GM12878 (cell line): ENCODE data around the gene TAGLN. TPM values are rescaled to one million over a fixed set of nuclear protein-coding genes. Genes with fewer than 3 reads are reported as not detected.

Experiments used
- ATAC-seq: fragments of 200-7000 bp; cut with Tn5 transposase; 3 replicates; pipeline ENCODE4 v1.9.1; 2020; ENCODE audit warnings: mild to moderate bottlenecking, moderate library complexity
- BruUV-seq: library from RNA; stranded (reverse); fragments of 400-500 nt; replicated peaks from 2 replicates; lab custom pipeline; 2021; lab: Mats Ljungman, UMichigan
- CTCF ChIA-PET: fragments of 300-600 bp; sonication (Branson Sonifier 250); formaldehyde crosslinking; extraction: SDS; loops from one replicate; lab custom pipeline; 2021; ENCODE audit warnings: inconsistent platforms; lab: Yijun Ruan, JAX
- POLR2A ChIA-PET: fragments of 350-600 bp; formaldehyde crosslinking; extraction: SDS; loops from one replicate; lab custom pipeline; 2021; ENCODE audit warnings: inconsistent platforms; lab: Charles Lee
- RAD21 ChIA-PET: fragments of 300-600 bp; sonication (Branson Sonifier 250); formaldehyde crosslinking; loops from one replicate; lab custom pipeline; 2023; ENCODE audit warnings: antibody characterized with exemption; ENCODE audit not compliant: unreplicated experiment; lab: Charles Lee
- SMC1A ChIA-PET: fragments of 300-600 bp; sonication (Branson Sonifier 250); formaldehyde crosslinking; loops from one replicate; lab custom pipeline; 2023; ENCODE audit not compliant: unreplicated experiment, uncharacterized antibody; lab: Charles Lee
- DNase-seq: peaks from one replicate; pipeline ENCODE4 v3.0.0-alpha.2; 2011; ENCODE audit warnings: low read depth, low spot score
- FAIRE-seq: peaks from 3 replicates; lab custom pipeline; 2011; peaks lifted over from hg19 to GRCh38; lab: Jason Lieb, UNC
- H2AFZ ChIP-seq: 2 replicates; pipeline ENCODE4 v1.6.0; 2011; ENCODE audit warnings: low read depth, low read length, control low read depth; ENCODE audit not compliant: control insufficient read depth
- H3K27ac ChIP-seq: 2 replicates; pipeline ENCODE4 v1.5.1; 2011; ENCODE audit warnings: control low read depth; ENCODE audit not compliant: control insufficient read depth, insufficient read depth
- H3K27me3 ChIP-seq, 2 experiments: replicated peaks in 1 of 2; 2 replicates each; pipeline versions ENCODE4 v1.6.0 to v1.6.1; 2011; ENCODE audit warnings: low read length in 1 of 2; ENCODE audit not compliant: control insufficient read depth in 2 of 2, insufficient read depth in 2 of 2
- H3K36me3 ChIP-seq, 2 experiments: 2 replicates each; pipeline ENCODE4 v1.5.1; 2011; ENCODE audit warnings: low read length in 1 of 2; ENCODE audit not compliant: control insufficient read depth in 2 of 2, insufficient read depth in 2 of 2
- H3K4me1 ChIP-seq: 2 replicates; pipeline ENCODE4 v1.6.1; 2011; ENCODE audit warnings: mild to moderate bottlenecking, low read length, moderate library complexity, mixed read lengths; ENCODE audit not compliant: control insufficient read depth, insufficient read depth
- H3K4me2 ChIP-seq: 2 replicates; pipeline ENCODE4 v1.6.0; 2011; ENCODE audit warnings: control low read depth; ENCODE audit not compliant: control insufficient read depth, insufficient read depth
- H3K4me3 ChIP-seq: fragments of 200-600 bp; sonication (generic); 2 replicates; pipeline ENCODE4 v1.5.1; 2016
- H3K79me2 ChIP-seq: 2 replicates; pipeline ENCODE4 v1.6.0; 2011; ENCODE audit warnings: low read length; ENCODE audit not compliant: control insufficient read depth, insufficient read depth
- H3K9ac ChIP-seq: 2 replicates; pipeline ENCODE4 v1.8.0; 2011; ENCODE audit warnings: low read length, control low read depth, mixed read lengths; ENCODE audit not compliant: control insufficient read depth, insufficient read depth
- H3K9me3 ChIP-seq: replicated peaks from 3 replicates; pipeline ENCODE4 v1.5.1; 2011; ENCODE audit warnings: mild to moderate bottlenecking, low read length; ENCODE audit not compliant: control insufficient read depth, insufficient read depth
- H4K20me1 ChIP-seq: 2 replicates; pipeline ENCODE4 v1.6.0; 2011; ENCODE audit not compliant: control insufficient read depth, insufficient read depth
- CBX3 ChIP-seq: fragments of 200-600 bp; sonication (generic); IDR thresholded peaks from 2 replicates; pipeline ENCODE4 v1.6.1; 2016; ENCODE audit warnings: low read depth, borderline replicate concordance
- EGR1 ChIP-seq, 2 experiments: IDR thresholded peaks; 1 replicate in 1 of 2; 2 replicates in 1 of 2; pipeline ENCODE4 v1.6.1; 2011 to 2012; ENCODE audit warnings: low read depth in 2 of 2, low read length in 2 of 2, borderline replicate concordance in 1 of 2, mild to moderate bottlenecking in 1 of 2, moderate library complexity in 1 of 2
- HCFC1 ChIP-seq: fragments of 150-350 bp; IDR thresholded peaks from 2 replicates; pipeline ENCODE4 v1.6.1; 2014; ENCODE audit warnings: low read length
- IRF4 ChIP-seq: IDR thresholded peaks from 2 replicates; pipeline ENCODE4 v1.6.1; 2011; ENCODE audit warnings: low read depth, low read length
- KLF5 ChIP-seq: fragments of 450-650 bp; IDR thresholded peaks from 2 replicates; pipeline ENCODE4 v1.6.1; 2014; ENCODE audit warnings: mild to moderate bottlenecking; ENCODE audit not compliant: partially characterized antibody
- PAX5 ChIP-seq: IDR thresholded peaks from 2 replicates; pipeline ENCODE4 v1.6.1; 2011; ENCODE audit warnings: low read depth, low read length, borderline replicate concordance
- RELA ChIP-seq: fragments of 450-650 bp; IDR thresholded peaks from 2 replicates; pipeline ENCODE4 v1.8.0; 2014; ENCODE audit warnings: borderline replicate concordance; ENCODE audit not compliant: partially characterized antibody
- SMAD1 ChIP-seq: fragments of 450-650 bp; IDR thresholded peaks from 2 replicates; pipeline ENCODE4 v1.6.1; 2018; ENCODE audit warnings: mild to moderate bottlenecking, low read depth; ENCODE audit not compliant: partially characterized antibody
- SMARCA5 ChIP-seq: fragments of 450-650 bp; IDR thresholded peaks from 2 replicates; pipeline ENCODE4 v1.6.1; 2017; ENCODE audit warnings: mild to moderate bottlenecking
- SPI1 ChIP-seq: IDR thresholded peaks from 2 replicates; pipeline ENCODE4 v1.6.1; 2011; ENCODE audit warnings: low read depth, mild to moderate bottlenecking, low read length, moderate library complexity, borderline replicate concordance; ENCODE audit not compliant: insufficient read depth
- SRF ChIP-seq, 2 experiments: IDR thresholded peaks; 2 replicates each; pipeline ENCODE4 v1.6.1; 2011; ENCODE audit warnings: low read depth in 2 of 2, low read length in 2 of 2, mild to moderate bottlenecking in 1 of 2, moderate library complexity in 1 of 2
- SUPT20H ChIP-seq: IDR thresholded peaks from 2 replicates; pipeline ENCODE4 v1.6.1; 2011; ENCODE audit warnings: low read depth, mild to moderate bottlenecking, low read length, moderate library complexity, borderline replicate concordance; ENCODE audit not compliant: control insufficient read depth
- TCF12 ChIP-seq: IDR thresholded peaks from 2 replicates; pipeline ENCODE4 v1.6.1; 2011; ENCODE audit warnings: low read depth, mild to moderate bottlenecking, low read length
- ZBED1 ChIP-seq: IDR thresholded peaks from 2 replicates; pipeline ENCODE4 v1.6.1; 2016; ENCODE audit warnings: borderline replicate concordance
- ZNF274 ChIP-seq: IDR thresholded peaks from one replicate; pipeline ENCODE4 v1.8.0; 2011; ENCODE audit not compliant: insufficient read length, insufficient read depth
- WGBS: methylation state at CpG from one replicate; pipeline ENCODE4 v1.1.6; 2016; ENCODE audit warnings: low lambda C conversion rate; ENCODE audit not compliant: insufficient replicate concordance, insufficient coverage; ENCODE audit errors: missing lambda C conversion rate; 5-methylcytosine and 5-hydroxymethylcytosine counted together
- in situ Hi-C: fragments of 300-500 bp; cut with MboI; formaldehyde crosslinking; loops from 9 replicates; pipeline ENCODE4 v1.14.3; 2018; ENCODE audit warnings: mixed read lengths
- intact Hi-C: fragments of 100-400 bp; cut with micrococcal nuclease; formaldehyde crosslinking; loops from one replicate; pipeline ENCODE4 v1.14.2; 2022; ENCODE audit not compliant: unreplicated experiment
- polyA plus RNA-seq, 11 experiments: library from polyadenylated mRNA; depleted of rRNA in 4 of 11; unstranded in 6 of 11; stranded (reverse) in 5 of 11; fragments of >200 nt; fragmentation: Nextera tagmentation in 4 of 11; fragmentation: Illumina TruSeq in 1 of 11; extraction: Ambion mirVana in 4 of 11; extraction: Trizol in 1 of 11; gene quantifications; 1 replicate in 1 of 11; 2 replicates in 10 of 11; pipeline versions ENCODE4 v1.2.1 to v1.2.3, GENCODE V29; 2011 to 2016; ENCODE audit warnings: inconsistent platforms in 2 of 11, missing spikeins in 2 of 11, low read depth in 1 of 11
- total RNA-seq, 4 experiments: library from RNA; depleted of rRNA in 3 of 4; stranded (reverse); fragments of >200 nt in 3 of 4; fragmentation: Illumina TruSeq in 1 of 4; extraction: Trizol in 1 of 4; gene quantifications; 2 replicates each; pipeline versions ENCODE4 v1.2.1 to v1.2.3, GENCODE V29; 2013 to 2021
- TF ChIP-seq, protein P1 (sequence below): IDR thresholded peaks from 2 replicates; pipeline ENCODE4 v1.6.1; 2012; ENCODE audit warnings: low read length, inconsistent platforms
- TF ChIP-seq, protein P2 (sequence below): fragments of 450-650 bp; IDR thresholded peaks from 2 replicates; pipeline ENCODE4 v1.6.1; 2017; ENCODE audit warnings: antibody characterized with exemption, mild to moderate bottlenecking, moderate library complexity
- TF ChIP-seq, protein P3 (sequence below): fragments of 450-650 bp; IDR thresholded peaks from 2 replicates; pipeline ENCODE4 v1.6.1; 2016; ENCODE audit warnings: mild to moderate bottlenecking

TAGLN gene
- total and polyA plus RNA-seq, 10 of the 15 experiments (the other 5 are each of a cell fraction or from before 2014, with no cell fraction given), result 0.26 to 4.6 (median 1.7) TPM

DNA sequence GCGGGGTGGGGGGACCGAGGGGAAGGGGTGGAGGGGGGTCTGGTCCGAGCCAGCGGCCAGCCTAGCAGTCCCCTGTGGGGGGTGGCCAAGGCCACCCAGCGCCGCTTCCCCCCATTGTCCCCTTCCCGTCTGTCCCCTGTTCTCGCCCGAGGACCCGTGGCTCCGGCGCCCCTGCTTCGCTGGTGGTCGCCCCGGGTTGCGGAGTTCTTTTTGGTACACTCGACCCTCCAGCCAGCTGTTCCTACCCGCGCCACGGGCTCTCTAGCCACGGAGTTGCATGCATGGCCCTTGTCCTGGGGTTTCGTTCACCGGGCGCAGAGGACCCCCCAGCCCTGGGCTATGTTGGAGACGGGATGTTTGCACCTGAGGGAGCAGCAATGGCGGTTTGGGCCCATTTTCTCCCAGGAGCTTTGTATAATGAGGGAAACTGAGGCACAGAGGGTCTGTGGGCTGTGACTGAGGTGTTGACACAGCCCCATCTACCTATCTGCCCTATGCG, 33.8 kb downstream of the TAGLN start (continued):
- TF ChIP-seq SMAD1, result no peak
- TF ChIP-seq, all 136 proteins: peak for 0

DNA sequence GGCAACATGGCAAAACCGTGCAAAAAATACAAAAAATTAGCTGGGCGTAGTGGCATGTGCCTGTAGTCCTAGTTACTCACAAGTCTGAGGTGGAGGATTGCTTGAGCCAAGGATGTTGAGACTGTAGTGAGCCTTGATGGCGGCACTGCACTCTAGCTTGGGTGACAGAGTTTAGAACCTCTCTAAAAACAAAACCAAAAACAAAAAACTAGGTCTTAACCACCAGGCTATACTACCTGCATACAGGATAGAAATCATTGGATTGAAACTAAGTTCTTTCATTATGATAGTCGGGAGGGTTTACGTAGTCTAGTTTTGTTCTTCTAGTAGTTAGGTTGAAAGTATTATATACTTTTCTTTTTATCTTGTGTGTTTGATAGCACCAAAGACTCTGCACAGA, 39.1 kb downstream of the TAGLN start:
- Histone ChIP-seq H3K27me3 (no peaks in the 10 kb centered on the region), H2AFZ (no peak overlapping the region), H3K4me1 (peaks cover 3% of the 10 kb centered on the region; the same call in 1 of the 2 replicates), H3K4me2 (no peak overlapping the region), H4K20me1 (no peaks in the 10 kb centered on the region), H3K79me2 (peaks cover 6% of the 10 kb centered on the region), H3K36me3 (no peaks in the 10 kb centered on the region; a peak in 2 of 4 replicates), H3K27ac (no peak overlapping the region), H3K4me3 (no peak overlapping the region), H3K9me3 (no peaks in the 10 kb centered on the region), H3K9ac (no peak overlapping the region)
- 44% methylated on average over 5 of the region's 5 CpGs for WGBS
- intact Hi-C loops (no loop called here), in situ Hi-C loops (no loop called here)
- no TSS peak for BruUV-seq
- no peak for FAIRE-seq
- no peak for DNase-seq
- ChIA-PET CTCF (interaction anchor here (0.6 kb wide), 1 partner anchor 92 kb away, joined by 3 read pairs; no protein-coding TSS in a partner anchor), SMC1A (interaction anchor here (1.2 kb wide), 1 partner anchor 12 kb away, joined by 3 read pairs; no protein-coding TSS in a partner anchor), POLR2A (no interaction called here), RAD21 (no interaction called here)
- no peak for ATAC-seq
- TF ChIP-seq SUPT20H (no peak), SRF (IDR thresholded peaks at IDR 0.05; ENCODE audit: low read depth in 2 of 2, low read length in 2 of 2) (no peak), IRF4 (no peak), CBX3 (no peak), RELA (no peak), EGR1 (IDR thresholded peaks at IDR 0.05; ENCODE audit: borderline replicate concordance in 1 of 2, low read depth in 2 of 2, low read length in 2 of 2) (no peak), SMARCA5 (no peak), SPI1 (no peak), PAX5 (no peak), ZNF274 (no peak), HCFC1 (no peak), TCF12 (no peak), ZBED1 (no peak), KLF5 (no peak)
- TF ChIP-seq, protein P1, sequence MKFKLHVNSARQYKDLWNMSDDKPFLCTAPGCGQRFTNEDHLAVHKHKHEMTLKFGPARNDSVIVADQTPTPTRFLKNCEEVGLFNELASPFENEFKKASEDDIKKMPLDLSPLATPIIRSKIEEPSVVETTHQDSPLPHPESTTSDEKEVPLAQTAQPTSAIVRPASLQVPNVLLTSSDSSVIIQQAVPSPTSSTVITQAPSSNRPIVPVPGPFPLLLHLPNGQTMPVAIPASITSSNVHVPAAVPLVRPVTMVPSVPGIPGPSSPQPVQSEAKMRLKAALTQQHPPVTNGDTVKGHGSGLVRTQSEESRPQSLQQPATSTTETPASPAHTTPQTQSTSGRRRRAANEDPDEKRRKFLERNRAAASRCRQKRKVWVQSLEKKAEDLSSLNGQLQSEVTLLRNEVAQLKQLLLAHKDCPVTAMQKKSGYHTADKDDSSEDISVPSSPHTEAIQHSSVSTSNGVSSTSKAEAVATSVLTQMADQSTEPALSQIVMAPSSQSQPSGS, result no peak
- TF ChIP-seq, protein P2, sequence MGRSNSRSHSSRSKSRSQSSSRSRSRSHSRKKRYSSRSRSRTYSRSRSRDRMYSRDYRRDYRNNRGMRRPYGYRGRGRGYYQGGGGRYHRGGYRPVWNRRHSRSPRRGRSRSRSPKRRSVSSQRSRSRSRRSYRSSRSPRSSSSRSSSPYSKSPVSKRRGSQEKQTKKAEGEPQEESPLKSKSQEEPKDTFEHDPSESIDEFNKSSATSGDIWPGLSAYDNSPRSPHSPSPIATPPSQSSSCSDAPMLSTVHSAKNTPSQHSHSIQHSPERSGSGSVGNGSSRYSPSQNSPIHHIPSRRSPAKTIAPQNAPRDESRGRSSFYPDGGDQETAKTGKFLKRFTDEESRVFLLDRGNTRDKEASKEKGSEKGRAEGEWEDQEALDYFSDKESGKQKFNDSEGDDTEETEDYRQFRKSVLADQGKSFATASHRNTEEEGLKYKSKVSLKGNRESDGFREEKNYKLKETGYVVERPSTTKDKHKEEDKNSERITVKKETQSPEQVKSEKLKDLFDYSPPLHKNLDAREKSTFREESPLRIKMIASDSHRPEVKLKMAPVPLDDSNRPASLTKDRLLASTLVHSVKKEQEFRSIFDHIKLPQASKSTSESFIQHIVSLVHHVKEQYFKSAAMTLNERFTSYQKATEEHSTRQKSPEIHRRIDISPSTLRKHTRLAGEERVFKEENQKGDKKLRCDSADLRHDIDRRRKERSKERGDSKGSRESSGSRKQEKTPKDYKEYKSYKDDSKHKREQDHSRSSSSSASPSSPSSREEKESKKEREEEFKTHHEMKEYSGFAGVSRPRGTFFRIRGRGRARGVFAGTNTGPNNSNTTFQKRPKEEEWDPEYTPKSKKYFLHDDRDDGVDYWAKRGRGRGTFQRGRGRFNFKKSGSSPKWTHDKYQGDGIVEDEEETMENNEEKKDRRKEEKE, result no peak
- TF ChIP-seq, protein P3, sequence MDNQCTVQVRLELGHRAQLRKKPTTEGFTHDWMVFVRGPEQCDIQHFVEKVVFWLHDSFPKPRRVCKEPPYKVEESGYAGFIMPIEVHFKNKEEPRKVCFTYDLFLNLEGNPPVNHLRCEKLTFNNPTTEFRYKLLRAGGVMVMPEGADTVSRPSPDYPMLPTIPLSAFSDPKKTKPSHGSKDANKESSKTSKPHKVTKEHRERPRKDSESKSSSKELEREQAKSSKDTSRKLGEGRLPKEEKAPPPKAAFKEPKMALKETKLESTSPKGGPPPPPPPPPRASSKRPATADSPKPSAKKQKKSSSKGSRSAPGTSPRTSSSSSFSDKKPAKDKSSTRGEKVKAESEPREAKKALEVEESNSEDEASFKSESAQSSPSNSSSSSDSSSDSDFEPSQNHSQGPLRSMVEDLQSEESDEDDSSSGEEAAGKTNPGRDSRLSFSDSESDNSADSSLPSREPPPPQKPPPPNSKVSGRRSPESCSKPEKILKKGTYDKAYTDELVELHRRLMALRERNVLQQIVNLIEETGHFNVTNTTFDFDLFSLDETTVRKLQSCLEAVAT, result no peak
